ENCODE data around the gene GAL. TPM values are rescaled to one million over a fixed set of nuclear protein-coding genes. Genes with fewer than 3 reads are reported as not detected.

GAL gene
- total and polyA plus RNA-seq, 2 experiments from 2014 or later, result 0.83 to 5.9 TPM

DNA sequence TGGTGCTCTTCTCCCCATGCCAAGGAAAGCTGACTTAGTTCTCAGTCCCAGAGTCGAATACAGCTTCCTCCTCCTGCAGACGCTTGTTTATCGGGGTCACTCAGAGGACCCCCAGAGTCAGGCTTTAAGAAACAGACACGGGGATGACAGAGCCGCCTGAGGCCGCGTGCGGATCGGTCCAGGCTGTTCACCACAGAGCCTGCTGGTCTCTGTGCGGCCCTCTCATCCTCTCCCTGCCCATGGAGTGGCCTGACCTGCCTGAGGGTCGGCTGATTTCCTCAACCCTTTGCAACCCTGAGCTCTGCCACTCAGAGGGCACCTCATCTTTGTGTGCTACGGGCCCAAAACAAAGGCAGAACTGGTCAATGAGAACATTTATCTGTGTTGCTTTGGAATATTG, 2.1 kb downstream of the GAL start:
- no peak for DNase-seq (ENCODE audit: low read depth in 1 of 2, low spot score in 1 of 2)
- TF ChIP-seq, protein P1, sequence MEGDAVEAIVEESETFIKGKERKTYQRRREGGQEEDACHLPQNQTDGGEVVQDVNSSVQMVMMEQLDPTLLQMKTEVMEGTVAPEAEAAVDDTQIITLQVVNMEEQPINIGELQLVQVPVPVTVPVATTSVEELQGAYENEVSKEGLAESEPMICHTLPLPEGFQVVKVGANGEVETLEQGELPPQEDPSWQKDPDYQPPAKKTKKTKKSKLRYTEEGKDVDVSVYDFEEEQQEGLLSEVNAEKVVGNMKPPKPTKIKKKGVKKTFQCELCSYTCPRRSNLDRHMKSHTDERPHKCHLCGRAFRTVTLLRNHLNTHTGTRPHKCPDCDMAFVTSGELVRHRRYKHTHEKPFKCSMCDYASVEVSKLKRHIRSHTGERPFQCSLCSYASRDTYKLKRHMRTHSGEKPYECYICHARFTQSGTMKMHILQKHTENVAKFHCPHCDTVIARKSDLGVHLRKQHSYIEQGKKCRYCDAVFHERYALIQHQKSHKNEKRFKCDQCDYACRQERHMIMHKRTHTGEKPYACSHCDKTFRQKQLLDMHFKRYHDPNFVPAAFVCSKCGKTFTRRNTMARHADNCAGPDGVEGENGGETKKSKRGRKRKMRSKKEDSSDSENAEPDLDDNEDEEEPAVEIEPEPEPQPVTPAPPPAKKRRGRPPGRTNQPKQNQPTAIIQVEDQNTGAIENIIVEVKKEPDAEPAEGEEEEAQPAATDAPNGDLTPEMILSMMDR (IDR thresholded peaks at IDR 0.05; ENCODE audit: low read depth, low read length), result no peak

DNA sequence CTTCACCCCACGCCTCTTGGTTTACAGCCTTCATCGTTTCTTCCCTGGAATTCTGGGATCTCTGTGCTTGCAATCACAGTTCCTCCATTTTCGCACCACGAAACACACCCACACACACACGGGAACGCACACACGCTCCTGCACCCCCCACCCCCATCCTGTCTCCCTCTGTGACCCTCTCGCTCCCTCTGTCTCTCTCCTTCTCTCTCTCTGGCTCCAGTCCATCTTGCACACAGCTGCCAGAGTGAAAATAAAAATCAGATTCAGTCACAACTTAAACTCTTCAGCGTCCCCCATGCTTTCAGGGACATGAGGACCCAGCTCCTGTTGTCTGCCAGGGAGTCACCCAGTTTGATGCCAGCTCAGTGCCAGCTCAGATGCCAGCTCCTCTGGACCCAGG, 3.0 kb downstream of the GAL start:
- H3K4me3 ChIP-seq, result no peak overlapping the region
- no peak for DNase-seq (ENCODE audit: low read depth in 1 of 2, low spot score in 1 of 2)
- H3K9me3 ChIP-seq (ENCODE audit: low read depth), result no peaks in the 10 kb centered on the region
- no peak overlapping the region for H3K27ac ChIP-seq
- peaks cover 6% of the 10 kb centered on the region for H3K4me1 ChIP-seq (ENCODE audit: low read depth)
- TF ChIP-seq, protein P1 (IDR thresholded peaks at IDR 0.05; ENCODE audit: low read depth, low read length), result no peak
- H3K36me3 ChIP-seq, result no peaks in the 10 kb centered on the region
- H3K27me3 ChIP-seq, result peaks cover 54% of the 10 kb centered on the region

More for the DNA sequence above, 2.1 kb downstream of the GAL start:
- Histone ChIP-seq H3K27me3 (peaks cover 59% of the 10 kb centered on the region), H3K36me3 (no peaks in the 10 kb centered on the region), H3K27ac (no peak overlapping the region), H3K4me3 (no peak overlapping the region), H3K9me3 (ENCODE audit: low read depth) (no peaks in the 10 kb centered on the region), H3K4me1 (ENCODE audit: low read depth) (peaks cover 6% of the 10 kb centered on the region)

DNA sequence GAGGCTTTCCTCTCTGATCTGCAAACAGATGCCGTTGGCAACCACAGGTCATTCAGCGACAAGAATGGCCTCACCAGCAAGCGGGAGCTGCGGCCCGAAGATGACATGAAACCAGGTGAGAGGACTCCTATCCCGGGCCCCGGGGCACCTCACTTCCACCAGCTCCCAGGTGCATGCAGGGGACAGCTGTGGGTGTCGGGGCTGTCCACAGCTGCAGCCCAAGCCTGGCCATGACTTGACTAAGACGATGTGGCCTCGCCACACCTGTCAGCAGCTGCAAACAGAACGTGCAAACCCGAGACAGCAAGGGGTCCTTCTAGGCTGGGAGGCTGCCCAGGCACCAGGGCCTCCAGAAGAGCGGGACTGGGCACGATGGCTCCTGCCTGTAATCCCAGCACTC, 3.6 kb downstream of the GAL start:
- H3K27ac ChIP-seq, result no peak overlapping the region
- H3K27me3 ChIP-seq, result peaks cover 47% of the 10 kb centered on the region
- TF ChIP-seq, protein P1 (IDR thresholded peaks at IDR 0.05; ENCODE audit: low read depth, low read length), result no peak

DNA sequence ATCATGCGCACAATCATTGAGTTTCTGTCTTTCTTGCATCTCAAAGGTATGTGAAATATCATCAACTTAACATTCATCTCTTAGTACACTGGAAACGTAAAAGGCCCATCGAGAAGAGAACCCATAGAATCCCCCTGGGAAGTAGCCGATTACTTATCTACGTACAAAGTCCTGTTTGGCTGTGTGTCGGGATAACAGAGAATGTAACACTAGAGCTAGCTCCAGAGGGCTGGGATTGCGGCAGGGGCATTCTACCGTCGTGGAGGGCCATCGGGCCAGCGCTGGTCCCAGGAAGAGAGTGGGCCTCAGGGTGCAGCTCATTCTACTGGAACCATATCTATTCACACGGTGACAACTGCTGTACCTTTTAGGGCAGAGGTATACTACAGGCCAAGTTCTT, 4.5 kb downstream of the GAL start:
- H3K4me1 ChIP-seq (ENCODE audit: low read depth), result peaks cover 17% of the 10 kb centered on the region
- H3K27ac ChIP-seq, result no peak overlapping the region
- no peak for DNase-seq (ENCODE audit: low read depth in 1 of 2, low spot score in 1 of 2)
- no peak overlapping the region for H3K4me3 ChIP-seq
- no peaks in the 10 kb centered on the region for H3K36me3 ChIP-seq
- H3K9me3 ChIP-seq (ENCODE audit: low read depth), result no peaks in the 10 kb centered on the region
- peaks cover 38% of the 10 kb centered on the region for H3K27me3 ChIP-seq
- TF ChIP-seq, protein P1 (IDR thresholded peaks at IDR 0.05; ENCODE audit: low read depth, low read length), result no peak

More for the DNA sequence above, 3.6 kb downstream of the GAL start:
- Histone ChIP-seq H3K9me3 (ENCODE audit: low read depth) (no peaks in the 10 kb centered on the region), H3K4me3 (no peak overlapping the region), H3K4me1 (ENCODE audit: low read depth) (peaks cover 11% of the 10 kb centered on the region), H3K36me3 (no peaks in the 10 kb centered on the region)
- DNase-seq (ENCODE audit: low read depth in 1 of 2, low spot score in 1 of 2), result no peak

DNA sequence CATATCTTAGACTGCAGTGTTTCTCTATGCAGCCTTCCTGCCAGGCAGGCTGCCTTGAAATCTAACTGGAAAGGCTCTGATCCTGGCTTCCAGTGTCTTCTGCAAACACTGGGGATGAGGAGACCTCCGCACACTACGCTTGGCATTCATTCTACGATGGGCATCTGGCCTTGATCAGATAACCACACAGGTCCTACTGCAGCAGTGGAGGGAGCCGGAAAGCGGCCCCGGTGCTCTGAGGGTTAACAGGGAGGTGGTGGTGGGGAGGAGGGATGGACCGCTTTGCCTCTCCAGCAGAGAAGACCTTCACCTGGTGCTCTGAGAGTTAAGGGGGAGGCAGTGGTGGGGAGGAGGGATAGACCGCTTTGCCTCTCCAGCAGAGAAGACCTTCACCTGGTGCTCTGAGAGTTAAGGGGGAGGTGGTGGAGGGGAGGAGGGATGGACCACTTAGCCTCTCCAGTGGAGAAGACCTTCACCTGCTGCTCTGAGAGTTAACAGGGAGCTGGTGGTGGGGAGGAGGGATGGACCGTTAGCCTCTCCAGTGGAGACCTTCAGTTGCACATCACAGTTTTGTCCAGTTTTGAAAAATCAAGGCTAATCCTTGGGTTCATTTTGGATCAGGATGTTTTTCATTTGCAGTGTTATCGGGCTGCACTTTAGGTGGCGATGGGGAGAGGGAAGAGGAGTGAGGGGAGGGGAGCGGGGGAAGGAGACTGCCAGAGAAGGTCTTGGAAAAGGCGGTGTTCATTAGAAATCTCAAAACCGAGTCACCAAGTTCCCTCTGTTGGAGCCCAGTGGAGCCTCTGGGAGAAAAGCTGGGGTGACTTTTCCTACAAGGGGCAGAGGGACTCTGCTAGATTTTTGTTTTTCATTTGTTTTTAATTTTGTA, 5.6 kb downstream of the GAL start:
- TF ChIP-seq, protein P1 (IDR thresholded peaks at IDR 0.05; ENCODE audit: low read depth, low read length), result no peak
- H3K27me3 ChIP-seq, result peaks cover 27% of the 10 kb centered on the region
- peaks cover 17% of the 10 kb centered on the region for H3K4me1 ChIP-seq (ENCODE audit: low read depth)
- no peaks in the 10 kb centered on the region for H3K9me3 ChIP-seq (ENCODE audit: low read depth)
- H3K36me3 ChIP-seq, result no peaks in the 10 kb centered on the region
- no peak for DNase-seq (ENCODE audit: low read depth in 1 of 2, low spot score in 1 of 2)
- H3K4me3 ChIP-seq, result no peak overlapping the region
- H3K27ac ChIP-seq, result no peak overlapping the region
